GM10266 (cell line): ENCODE measurements around the gene KDM8.
"Not testable (repeated sequence)": the region's sequence is repeated elsewhere in the genome, so short reads cannot be mapped to it uniquely, and the experiment has no call there.

Source experiments
- DNase-seq: peaks from one replicate; pipeline ENCODE4 v3.0.0; 2012; ENCODE audit errors: extremely low spot score
- TF ChIP-seq, protein P1 (sequence below): IDR thresholded peaks from 2 replicates; pipeline ENCODE4 v1.5.1; 2012; ENCODE audit warnings: mild to moderate bottlenecking, low read depth; ENCODE audit not compliant: control insufficient read depth, insufficient read depth; ENCODE audit errors: missing control alignments

The KDM8 gene

DNA sequence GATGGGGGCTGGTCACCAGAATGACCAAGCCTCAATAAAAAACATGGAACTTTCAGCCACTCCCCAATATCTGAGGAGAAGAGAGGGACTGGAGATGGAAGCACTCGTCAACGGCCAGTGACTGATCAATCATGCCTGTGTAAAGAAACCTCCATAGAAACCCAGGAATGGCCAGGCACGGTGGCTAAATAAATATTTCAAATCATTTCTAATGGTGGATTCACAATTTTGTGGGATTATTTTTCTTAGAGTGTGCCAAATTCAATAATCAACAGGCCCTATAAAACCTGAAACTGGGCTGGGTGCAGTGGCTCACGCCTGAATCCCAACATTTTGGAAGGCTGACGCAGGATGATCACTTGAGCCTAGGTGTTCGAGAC lies 48.9 kb downstream of the KDM8 start:
- TF ChIP-seq, protein P1, sequence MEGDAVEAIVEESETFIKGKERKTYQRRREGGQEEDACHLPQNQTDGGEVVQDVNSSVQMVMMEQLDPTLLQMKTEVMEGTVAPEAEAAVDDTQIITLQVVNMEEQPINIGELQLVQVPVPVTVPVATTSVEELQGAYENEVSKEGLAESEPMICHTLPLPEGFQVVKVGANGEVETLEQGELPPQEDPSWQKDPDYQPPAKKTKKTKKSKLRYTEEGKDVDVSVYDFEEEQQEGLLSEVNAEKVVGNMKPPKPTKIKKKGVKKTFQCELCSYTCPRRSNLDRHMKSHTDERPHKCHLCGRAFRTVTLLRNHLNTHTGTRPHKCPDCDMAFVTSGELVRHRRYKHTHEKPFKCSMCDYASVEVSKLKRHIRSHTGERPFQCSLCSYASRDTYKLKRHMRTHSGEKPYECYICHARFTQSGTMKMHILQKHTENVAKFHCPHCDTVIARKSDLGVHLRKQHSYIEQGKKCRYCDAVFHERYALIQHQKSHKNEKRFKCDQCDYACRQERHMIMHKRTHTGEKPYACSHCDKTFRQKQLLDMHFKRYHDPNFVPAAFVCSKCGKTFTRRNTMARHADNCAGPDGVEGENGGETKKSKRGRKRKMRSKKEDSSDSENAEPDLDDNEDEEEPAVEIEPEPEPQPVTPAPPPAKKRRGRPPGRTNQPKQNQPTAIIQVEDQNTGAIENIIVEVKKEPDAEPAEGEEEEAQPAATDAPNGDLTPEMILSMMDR = no peak
- no peak for DNase-seq

DNA sequence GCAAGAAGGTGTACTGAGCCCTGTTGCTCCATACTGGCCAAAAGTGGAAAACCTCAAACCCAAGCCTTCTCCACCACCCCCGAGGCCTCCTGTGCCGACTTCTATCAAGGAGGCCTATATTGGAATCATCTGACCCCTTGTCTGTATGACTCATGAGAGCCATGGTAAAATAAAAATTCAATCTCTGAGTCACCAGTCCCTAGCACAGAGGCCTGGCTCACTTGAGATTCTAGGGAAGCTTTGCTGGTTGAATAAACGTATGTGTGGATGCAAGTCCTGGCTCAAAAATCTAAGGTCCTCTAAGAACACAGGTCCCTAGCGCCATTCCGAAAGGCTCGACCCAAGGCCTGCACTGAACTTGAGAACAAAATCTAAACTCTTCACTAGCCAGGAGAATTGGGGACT lies 50.2 kb downstream of the KDM8 start:
- DNase-seq = no peak

DNA sequence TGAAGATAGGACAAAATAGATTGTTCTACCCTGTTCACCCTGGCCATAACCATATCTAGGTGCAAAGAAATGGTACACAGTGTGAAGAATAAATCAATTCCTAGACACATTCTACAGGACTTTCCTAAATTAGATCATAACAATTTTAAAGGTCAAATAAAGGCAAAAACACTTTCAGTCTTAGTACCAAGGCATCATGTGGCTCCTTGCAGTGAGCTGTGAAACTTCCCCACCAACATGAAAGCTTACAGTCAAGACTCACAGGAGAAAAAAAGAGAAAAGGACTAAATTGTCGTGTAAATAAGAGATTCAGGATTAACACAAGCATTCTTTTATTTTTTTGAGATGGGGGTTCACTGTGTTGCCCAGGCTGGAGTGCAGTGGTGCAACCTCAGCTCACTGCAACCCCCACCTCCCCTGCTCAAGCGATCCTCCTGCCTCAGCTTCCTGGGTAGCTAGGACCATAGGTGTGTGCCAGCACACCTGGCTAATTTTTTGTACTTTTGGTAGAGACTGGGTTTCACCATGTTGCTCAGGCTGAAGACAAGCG lies 51.0 kb downstream of the KDM8 start:
- peak; percentile 52 for DNase-seq
- TF ChIP-seq, protein P1 = no peak

More for the DNA sequence above, 50.2 kb downstream of the KDM8 start:
- TF ChIP-seq, protein P1 = no peak

DNA sequence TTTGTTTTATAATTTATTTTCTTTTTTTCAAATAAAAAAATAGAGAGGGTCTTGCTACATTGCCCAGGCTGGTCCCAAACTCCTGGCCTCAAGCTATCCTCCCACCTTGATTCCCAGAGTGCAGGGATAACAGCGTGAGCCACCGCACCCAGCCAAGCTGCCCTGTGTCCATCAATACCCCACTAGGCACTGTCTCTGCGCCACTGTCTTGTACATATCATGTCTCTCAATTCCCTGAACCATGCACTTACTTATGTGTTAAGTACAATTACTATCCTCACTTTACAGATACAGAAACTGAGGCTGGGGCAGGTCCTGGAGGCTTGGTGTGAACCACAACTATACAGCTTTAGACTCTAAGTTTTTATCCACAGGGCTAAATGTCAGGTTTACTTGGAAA lies 53.5 kb downstream of the KDM8 start:
- TF ChIP-seq, protein P1 = no peak

DNA sequence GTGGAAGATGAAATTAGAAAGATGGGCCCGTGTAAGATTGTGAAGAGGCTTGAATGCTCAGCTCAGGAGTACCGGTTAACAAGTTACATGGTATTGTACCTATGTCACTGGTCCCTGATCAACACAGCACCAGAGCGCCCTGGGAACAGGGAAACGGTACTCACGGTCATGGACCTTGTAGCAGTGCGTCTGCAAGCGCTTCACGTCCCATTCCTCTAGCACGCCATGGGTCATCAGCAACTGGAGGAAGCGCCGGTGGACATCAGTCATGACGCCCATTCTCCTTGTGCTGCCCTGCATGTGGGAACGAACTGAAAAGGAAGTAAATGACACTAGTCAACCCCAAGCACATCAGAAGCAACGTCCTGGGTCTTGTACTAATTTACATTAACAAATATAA lies 53.9 kb downstream of the KDM8 start:
- TF ChIP-seq, protein P1 = no peak
- DNase-seq = no peak

More for the DNA sequence above, 53.5 kb downstream of the KDM8 start:
- DNase-seq = no peak

DNA sequence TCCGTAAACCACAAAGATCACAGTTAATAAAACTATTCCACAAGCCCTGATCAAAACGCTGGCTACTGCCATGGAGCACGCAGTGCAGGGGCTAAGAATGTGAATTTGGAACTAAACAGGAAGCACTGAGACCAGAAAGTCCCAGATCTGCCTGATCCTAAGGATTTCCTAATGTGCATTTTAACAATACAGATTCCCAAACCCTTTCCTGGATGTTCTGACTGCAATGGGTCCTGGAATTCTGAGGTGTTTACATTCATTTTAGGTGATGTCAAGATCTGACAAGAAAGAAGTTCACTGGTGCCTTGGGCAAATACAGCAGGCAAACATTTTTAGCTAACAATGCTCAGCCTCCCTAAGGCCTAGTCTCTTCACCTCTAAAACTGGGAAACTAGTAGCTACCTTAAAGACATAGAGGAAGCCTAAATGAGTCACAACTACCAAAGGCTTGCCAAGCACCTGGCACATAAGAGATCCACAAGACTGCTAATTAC lies 55.0 kb downstream of the KDM8 start:
- TF ChIP-seq, protein P1 = no peak
- DNase-seq = no peak

DNA sequence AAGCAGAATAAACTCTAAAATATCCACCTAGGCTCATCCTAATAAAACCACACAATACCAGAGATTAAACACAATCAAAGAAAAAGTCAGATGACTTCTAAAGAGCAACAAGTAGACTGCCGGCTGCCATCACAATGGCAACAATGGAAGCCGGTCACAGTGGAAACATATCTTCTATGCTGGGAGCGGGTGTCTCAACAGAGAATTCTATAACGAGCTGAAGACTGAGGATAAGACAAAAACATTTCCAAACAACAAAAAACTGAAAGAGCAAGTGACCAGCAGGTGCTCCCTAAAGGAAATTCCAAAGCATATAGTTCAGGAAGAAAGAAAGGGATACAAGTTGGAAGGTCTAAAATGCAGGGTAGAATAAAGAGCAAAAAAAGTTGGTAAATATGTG lies 56.4 kb downstream of the KDM8 start:
- TF ChIP-seq, protein P1 = no peak
- DNase-seq = no peak

DNA sequence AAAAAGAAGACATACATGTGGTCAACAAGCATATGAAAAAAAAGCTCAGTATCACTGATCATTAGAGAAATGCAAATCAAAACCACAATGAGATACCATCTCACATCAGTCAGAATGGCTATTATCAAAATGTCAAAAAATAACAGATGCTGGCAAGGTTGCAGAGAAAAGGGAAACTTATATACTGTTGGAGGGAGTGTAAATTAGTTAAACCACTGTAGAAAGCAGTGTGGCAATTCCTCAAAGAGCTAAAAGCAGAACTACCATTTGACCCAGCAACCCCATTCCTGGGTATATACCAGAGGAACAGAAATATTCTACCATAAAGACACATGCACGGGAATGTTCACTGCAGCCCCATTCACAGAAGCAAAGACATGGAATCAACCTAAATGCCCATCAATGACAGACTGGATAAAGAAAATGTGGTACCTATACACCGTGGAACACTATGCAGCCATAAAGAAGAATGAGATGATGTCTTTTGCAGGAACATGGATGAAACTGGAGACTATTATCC lies 59.6 kb downstream of the KDM8 start:
- not testable (repeated sequence) for DNase-seq
